Measurements from ENCODE around the gene MRPS24.
"Not testable (repeated sequence)": the region's sequence is repeated elsewhere in the genome, so short reads cannot be mapped to it uniquely, and the experiment has no call there.

The MRPS24 gene

DNA sequence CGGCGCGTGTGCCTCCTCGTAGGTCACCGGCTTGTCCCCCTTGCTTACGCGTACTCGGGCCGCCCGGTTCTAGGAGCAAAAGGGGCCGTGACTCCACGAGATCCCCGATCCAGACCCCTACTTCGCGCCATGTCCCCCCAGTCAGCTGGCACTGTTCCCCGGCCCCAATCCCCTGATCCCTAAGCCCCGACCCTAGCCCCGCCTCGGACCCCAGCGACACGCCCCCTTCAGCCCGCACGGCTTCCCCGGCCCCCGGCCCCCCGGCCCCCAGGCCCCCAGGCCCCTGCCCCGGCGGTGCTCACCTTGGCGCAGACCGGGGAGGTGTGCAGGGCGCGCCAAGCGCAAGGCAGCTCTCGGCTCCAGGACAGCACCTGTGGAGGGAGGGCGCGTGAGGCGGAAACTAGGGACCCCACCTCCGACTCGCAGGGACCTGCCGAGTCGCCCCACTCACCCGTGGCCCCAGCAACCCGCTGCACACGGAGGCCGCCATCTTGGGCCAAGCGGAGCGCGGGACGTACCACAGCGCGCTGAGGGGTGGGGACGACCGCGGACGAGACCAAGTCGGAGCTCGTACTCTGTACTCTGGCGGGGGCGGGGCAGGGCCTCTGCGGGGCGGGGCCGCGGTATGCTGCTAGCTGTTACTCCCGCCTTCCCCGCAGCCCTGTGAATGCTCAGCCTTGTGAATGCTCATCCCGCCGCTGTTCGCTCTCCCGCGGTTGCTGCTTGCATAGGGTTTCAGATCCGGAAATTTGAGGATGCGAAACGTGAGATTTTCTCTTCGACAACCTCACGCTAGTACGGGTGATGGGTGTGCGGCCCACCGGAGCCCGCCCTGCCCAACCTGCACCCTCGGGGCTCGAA, at the start of gene MRPS24:
Gene MRPS24 (minus strand): TSS at position 512 of the 861 bp plus-strand sequence. CDS start 22 bp downstream, at position 490.
- FAIRE-seq, result no peak

- FAIRE-seq, result no peak
Observed at GRCh38 chr7:43915907-43916306, 46.6 kb upstream of the MRPS24 start.

DNA sequence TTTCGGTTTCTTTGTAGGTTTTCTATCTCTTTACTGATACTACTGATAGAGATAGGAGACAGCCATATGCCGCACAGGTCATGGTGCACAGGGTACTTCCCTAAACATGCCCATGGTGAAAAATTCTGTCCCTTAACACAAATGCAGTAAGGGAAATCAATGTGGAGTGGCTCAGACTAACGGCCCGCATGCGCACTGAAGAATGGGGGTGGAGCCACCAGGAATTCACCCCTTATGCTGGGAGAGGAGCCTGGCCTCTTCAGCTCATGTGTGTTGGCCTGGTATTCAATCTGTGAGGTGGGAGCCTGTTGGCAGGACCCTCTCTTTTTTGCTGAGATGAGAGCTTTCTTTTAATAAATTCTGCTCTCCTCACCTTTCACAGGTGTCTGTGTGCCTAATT, 45.5 kb upstream of the MRPS24 start:
- no peak for FAIRE-seq

DNA sequence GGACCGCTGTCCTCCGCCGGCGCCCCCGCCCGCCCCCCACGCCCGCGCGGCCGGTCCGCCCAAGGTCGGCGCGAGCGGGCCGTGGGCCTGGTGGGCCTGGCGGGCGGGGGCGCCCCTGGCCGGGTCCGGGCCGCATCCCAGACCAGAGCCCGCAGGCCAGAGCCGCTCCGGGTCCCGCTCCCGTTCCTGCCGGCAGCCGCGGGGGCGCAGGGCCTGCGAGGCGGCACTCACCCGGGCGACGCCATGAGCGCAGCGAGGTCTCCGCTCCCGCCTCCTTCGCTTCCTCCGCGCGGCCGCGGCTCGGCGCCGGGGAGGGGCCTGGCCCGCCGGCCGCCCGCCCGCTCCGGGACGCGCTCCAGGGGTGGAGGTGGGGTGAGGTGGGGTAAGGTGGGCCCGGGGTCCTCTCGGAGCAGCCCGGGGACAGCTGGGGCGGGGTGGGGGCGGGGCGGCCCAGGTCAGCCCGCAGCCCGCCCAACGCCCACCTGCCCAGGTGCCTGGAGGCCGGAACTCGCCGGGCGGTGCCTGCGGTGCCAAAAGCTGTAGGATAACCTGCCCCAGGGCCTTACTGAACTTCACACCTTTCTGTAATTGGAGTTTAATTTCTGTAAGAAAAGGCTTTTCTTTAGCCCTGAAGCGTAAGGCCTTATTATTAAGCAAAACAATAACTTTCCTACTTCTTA, 37.2 kb upstream of the MRPS24 start, which contains the start of gene URGCP:
Gene URGCP (minus strand): TSS at position 266 of the 680 bp plus-strand sequence. CDS start 21 bp downstream, at position 245.
- FAIRE-seq, result no peak

DNA sequence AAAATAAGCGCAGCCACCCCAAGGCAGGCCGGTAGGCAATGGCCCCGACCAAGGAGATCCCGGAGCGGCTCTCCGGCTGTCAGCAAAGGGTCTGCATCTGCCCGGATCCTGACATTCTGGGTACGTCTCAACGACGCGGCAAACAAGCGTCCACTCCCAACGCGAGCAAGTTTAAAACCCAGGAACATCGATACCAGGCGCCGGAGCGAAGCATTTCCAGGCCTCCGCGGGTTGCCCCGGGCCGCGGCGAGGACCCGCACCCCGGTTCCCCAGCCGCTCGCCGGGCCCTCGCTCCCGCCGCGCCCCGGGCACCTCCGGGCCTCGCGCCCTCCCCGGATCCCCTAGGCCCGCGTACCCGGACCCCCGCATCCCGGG, 36.6 kb upstream of the MRPS24 start:
- FAIRE-seq, result no peak

DNA sequence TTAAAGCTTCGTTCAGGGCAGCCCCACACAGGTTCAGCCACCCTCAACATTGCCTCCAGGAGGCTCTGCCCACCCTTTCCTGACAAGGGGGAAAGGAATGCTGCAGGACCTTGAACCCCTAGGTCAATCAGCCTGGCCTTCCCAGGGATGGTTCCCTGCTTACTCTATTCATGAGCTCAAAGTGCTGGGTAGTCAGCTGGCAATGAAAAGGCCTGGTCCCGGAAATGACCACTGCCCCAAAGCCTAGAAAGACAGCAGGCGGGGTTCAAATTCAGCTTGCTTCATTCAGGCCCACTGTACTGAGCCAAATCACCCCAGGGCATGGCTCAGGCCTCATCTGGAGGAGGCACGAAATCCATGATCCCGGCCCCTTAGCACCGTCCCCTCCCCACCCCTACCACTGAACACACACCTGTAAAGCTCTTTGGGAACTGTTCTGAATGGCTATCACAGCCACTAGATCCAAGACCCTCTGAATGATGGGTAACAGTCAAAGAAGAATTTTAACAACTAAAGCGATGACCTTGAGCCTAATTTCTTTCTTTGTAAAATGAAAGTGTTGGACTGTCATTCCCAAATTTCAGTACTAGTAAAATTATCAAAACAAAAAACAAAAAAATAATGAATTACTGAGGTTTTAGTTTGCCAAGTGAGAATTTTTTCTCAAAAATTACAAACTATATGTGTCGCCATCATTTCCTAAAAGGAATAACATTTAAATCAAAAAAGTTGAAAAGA, 36.1 kb upstream of the MRPS24 start:
- no peak for FAIRE-seq

DNA sequence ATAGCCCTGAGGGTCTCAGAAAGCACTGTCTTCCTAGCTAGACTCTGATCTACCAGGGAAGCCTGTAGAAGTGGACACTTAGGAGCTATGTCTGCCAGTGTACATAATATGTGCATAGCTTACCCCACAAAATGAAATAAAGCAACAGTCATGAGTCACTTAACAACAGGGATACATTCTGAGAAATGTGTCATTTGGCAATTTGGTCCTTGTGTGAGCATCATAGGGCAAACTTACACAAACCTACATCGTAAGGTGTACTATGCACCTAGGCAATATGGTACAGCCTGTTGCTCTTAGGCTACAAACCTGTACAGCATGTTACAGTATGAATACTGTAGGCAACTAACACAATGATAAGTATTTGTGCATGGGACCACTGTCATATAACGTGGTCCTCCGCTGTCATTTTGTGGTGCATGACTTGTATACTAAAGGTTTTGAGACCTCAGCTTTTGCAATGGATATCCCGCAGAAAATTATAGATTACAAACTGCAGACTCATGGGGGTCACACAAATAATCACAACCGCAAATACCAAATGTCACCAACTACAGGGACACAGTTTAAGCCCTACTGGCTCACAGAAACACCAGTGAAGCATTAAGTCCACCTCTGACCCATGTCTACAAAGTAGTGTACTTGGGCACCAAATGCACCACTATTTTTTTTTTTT, 35.4 kb upstream of the MRPS24 start:
- FAIRE-seq, result no peak

DNA sequence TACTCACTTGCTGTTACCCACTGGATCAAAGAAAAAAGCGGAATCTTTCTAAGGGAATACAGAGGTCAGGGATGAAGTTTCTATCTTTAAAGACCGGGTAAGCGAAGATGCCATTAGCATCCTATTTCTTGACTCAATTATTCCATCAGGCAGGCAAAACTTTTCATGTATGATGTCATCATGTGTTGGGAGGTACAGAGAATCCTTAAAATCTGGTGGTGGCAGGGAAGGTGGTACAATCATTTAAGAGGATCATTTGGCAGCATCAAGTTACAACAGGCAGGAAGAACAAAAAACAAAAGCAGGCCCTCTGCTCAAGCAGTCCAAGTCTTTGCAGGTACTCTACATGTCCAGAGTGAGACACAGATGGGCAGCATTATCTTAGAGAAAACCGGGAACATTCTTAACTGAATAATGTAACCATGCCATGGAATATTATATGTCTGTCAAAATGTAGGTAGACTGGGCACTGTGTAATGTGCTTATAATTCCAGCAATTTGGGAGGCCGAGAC, 33.3 kb upstream of the MRPS24 start:
- no peak for FAIRE-seq

DNA sequence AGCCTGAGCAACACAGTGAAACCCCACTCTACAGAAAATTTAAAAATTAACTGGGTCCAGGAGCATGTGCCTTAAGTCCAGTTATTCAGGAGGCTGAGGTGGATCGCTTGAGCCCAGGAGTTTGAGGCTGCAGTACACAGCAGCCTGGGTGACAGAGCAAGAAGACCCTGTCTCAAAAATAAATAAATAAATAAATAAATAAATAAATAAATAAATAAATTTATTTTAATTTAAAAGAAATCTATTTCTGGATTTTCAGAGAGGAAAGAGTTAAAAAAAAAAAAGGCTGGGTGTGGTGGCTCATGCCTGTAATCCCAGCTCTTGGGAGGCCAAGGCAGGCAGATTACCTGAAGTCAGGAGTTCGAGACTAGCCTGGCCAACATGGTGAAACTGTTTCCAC, 29.3 kb upstream of the MRPS24 start:
- FAIRE-seq, result not testable (repeated sequence)

GRCh38 chr7:43895847-43896415, 26.6 kb upstream of the MRPS24 start:
- FAIRE-seq, result no peak

DNA sequence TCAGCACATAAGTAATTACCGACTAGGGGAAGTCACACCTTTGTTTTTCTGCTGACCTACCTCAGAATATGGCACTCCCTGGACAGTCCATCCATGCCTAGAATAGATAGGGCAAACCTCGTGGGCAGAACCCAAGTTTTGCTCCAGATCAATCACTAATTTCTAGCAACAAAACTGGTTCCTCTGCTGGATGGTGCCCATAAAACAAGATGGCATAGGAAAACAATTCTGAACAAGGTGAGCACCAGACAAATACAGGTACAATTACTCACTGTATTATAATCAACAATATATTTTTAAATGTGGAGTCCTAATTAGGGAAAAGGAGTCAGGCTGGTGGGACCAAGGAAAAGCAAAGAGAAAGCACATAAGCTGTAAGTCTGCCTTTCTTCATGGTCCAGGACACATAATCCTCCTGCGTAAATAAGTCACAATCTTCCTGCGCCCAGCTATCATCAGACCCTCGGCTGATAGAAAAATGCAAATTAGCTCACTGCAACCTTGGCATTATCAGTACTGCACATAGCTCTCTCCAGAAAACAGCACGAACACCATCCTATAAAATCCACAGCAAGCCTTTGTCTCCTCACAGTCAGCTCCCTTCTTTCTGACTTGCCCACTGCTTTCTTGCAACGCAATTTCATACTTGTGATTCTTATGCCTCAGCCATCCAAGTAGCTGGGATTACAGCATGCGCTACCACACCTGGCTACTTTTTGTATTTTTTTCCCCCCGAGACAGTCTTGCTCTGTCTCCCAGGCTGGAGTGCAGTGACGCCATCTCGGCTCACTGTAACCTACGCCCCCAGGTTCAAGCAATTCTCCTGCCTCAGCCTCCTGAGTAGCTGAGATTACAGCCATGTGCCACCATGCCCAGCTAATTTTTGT, 22.0 kb upstream of the MRPS24 start:
- no peak for FAIRE-seq

GRCh38 chr7:43890468-43890867, 21.2 kb upstream of the MRPS24 start:
- FAIRE-seq, result no peak

GRCh38 chr7:43888993-43889945, 20.0 kb upstream of the MRPS24 start:
- no peak for FAIRE-seq

DNA sequence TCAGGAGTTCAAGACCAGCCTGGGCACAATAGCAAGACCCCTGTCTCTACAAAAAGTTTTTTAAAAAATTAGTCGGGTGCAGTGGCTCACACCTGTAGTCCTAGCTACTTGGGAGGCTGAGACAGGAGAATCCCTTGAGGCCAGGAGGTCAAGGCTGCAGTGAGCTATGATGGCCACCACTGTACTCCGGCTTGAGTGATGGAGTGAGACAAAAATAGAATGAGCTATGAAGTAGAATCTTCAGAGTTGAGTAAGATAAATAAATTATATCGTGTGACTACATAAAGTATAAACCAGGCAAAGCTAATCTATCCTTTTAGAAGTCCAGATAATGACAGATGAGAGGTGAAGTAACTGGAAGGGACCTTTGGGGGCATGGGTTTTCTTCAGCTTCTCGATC, 15.3 kb upstream of the MRPS24 start:
- FAIRE-seq, result no peak

DNA sequence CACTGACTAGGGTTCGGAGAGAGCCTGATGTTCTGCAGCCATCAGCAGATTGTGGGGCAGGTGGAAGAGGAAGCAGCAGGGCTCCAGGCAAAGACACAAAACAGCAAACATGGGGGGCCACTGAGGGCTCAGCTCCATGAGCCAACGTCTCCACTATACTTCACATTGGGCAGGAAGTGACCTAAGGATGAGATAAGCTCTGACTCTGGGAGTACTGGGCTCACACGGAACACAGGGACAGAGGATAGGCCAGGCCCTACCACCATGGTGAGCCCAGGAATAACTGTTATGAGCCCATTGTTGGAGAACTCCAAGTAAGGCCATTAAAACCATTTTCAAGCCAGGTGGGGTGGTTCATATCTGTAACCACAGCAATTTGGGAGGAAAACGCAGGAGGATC, 14.9 kb upstream of the MRPS24 start:
- no peak for FAIRE-seq

GRCh38 chr7:43880596-43880995, 11.3 kb upstream of the MRPS24 start:
- no peak for FAIRE-seq

DNA sequence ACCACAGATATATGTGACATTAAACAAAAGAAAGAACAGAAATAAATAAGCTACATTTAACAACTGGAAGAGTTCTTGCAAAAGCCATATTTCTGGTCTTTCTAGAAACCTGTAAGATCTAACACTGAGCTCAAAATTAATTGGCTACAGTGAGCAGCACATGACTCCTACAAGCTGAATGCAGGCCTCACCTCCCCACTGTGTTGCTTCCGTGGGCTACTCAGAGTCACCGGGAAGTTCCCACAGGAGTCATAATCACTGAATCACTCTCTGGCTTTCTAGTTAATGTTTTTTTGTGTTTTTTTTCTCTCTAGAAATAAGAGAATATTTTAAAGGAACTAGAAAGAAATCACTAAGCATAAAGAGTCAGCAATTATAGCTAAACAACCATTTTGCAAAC, 10.2 kb upstream of the MRPS24 start:
- no peak for FAIRE-seq

GRCh38 chr7:43878867-43879266, 9.6 kb upstream of the MRPS24 start:
- FAIRE-seq, result no peak

DNA sequence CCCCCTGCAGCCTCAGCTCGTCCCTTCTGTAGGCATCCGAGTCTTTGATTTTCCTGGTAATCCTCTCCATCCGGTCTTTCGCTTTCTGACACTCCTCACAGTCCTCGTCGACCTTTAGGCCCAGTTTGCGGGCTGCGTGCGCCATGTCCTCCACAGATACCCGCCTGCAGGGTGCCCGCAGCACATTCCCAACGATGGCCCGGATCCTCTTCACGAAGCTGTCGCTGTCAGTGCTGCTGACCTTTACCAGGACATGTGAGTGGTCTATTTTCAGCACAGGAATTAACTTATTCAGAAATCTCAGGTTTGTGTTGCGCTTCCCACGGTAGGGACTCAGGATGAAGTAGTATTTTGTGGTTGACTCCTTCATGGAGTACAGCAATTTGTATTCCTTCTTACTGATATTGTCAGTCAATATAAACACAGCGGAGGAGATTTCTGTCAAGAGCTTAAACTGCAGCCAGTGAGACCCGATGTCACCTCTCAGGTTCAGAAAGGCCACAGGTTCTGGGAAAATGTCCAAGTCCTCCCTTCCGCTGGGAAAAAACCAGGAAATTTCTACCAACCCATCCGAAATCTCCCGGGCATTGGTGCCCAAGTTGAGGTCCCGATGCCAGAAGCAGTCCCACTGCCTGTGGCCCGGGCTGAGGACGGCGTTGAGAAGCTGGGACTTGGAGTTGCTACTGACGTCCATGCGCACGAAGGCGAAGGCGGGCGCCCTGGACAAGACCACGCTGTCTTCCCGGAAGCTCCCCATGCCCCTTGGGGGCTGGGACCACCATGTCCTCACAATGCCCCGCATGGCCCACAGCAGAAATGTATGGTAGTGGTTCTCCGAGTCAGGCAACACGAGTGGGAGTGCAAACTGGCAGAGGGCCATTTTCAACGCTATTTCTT, 8.9 kb upstream of the MRPS24 start:
- FAIRE-seq, result no peak

Data from islet of Langerhans (tissue), 1 donor.